Muscle layer of duodenum (tissue), 2 donors: Measurements from ENCODE around the gene TUBE1.

ENCODE experiments used
- H3K27ac ChIP-seq: one replicate; pipeline ENCODE4 v1.7.0; 2013; ENCODE audit warnings: mild to moderate bottlenecking, low read length
- H3K27me3 ChIP-seq: one replicate; pipeline ENCODE4 v1.7.0; 2013; ENCODE audit warnings: low read depth, mild to moderate bottlenecking, control low read depth, low read length
- H3K36me3 ChIP-seq, 2 donors: one replicate each; pipeline ENCODE4 v1.7.0; 2013; ENCODE audit warnings: low read length in 2 of 2, control low read depth in 1 of 2, mild to moderate bottlenecking in 1 of 2; ENCODE audit not compliant: insufficient read depth in 2 of 2, control insufficient read depth in 1 of 2
- H3K4me1 ChIP-seq, 2 donors: one replicate each; pipeline ENCODE4 v1.7.0; 2013; ENCODE audit warnings: low read length in 2 of 2, mild to moderate bottlenecking in 2 of 2, control low read depth in 1 of 2, moderate library complexity in 1 of 2; ENCODE audit not compliant: insufficient read depth in 2 of 2, control insufficient read depth in 1 of 2
- H3K4me3 ChIP-seq, 2 donors: one replicate each; pipeline ENCODE4 v1.7.0; 2013; ENCODE audit warnings: low read length in 2 of 2, low read depth in 1 of 2, mild to moderate bottlenecking in 1 of 2
- H3K9me3 ChIP-seq, 2 donors: one replicate each; pipeline ENCODE4 v1.7.0; 2013; ENCODE audit warnings: low read length in 2 of 2, control low read depth in 1 of 2, mild to moderate bottlenecking in 1 of 2; ENCODE audit not compliant: control insufficient read depth in 1 of 2
- donor health status: healthy.

TUBE1 gene

GRCh38 chr6:112033791-112034615, 53.3 kb downstream of the TUBE1 start:
- H3K9me3 ChIP-seq, result no peaks in the 10 kb centered on the region
- H3K36me3 ChIP-seq, result no peaks in the 10 kb centered on the region
- H3K27me3 ChIP-seq, result no peaks in the 10 kb centered on the region
- H3K4me1 ChIP-seq, result peaks cover 0 to 15% of the 10 kb centered on the region in 2 donors
- H3K27ac ChIP-seq, result no peak overlapping the region
- no peak overlapping the region for H3K4me3 ChIP-seq

DNA sequence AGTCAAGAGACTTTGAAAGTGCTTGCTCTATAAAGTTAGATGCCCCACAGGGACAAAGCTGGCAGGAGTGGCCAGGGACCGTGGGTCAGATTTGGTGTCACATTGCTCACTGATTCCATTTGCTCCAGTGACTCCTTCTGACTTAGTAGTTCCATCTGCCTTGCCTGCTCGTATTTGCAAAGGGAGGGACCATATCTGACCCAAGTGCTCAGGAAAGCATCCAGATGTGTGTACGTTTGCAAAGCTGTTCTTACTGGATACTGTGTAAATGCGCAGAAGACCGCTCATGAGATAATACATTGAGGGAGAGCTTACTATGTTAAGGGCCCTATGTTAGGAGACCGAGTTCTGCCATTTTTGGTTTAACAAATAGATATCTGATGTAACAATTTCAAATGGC, 54.6 kb downstream of the TUBE1 start:
- Histone ChIP-seq H3K4me1 (peaks cover 0 to 7% of the 10 kb centered on the region in 2 donors), H3K36me3 (no peaks in the 10 kb centered on the region), H3K9me3 (no peaks in the 10 kb centered on the region)

GRCh38 chr6:112031960-112032359, 55.3 kb downstream of the TUBE1 start:
- Histone ChIP-seq H3K36me3 (no peaks in the 10 kb centered on the region), H3K27ac (no peak overlapping the region), H3K4me3 (no peak overlapping the region), H3K9me3 (no peaks in the 10 kb centered on the region), H3K4me1 (peaks cover 0 to 4% of the 10 kb centered on the region in 2 donors), H3K27me3 (no peaks in the 10 kb centered on the region)

More for the DNA sequence above, 54.6 kb downstream of the TUBE1 start:
- H3K27ac ChIP-seq, result no peak overlapping the region
- H3K27me3 ChIP-seq, result no peaks in the 10 kb centered on the region
- no peak overlapping the region for H3K4me3 ChIP-seq

- H3K36me3 ChIP-seq, result no peaks in the 10 kb centered on the region
- no peak overlapping the region for H3K4me3 ChIP-seq
- H3K27me3 ChIP-seq, result no peaks in the 10 kb centered on the region
- H3K9me3 ChIP-seq, result no peaks in the 10 kb centered on the region
- H3K4me1 ChIP-seq, result peaks cover 0 to 4% of the 10 kb centered on the region in 2 donors
- no peak overlapping the region for H3K27ac ChIP-seq
Observed at GRCh38 chr6:112030961-112031660, 56.2 kb downstream of the TUBE1 start.

- H3K4me1 ChIP-seq, result peaks cover 0 to 4% of the 10 kb centered on the region in 2 donors
- H3K27me3 ChIP-seq, result no peaks in the 10 kb centered on the region
- H3K27ac ChIP-seq, result no peak overlapping the region
- no peak overlapping the region for H3K4me3 ChIP-seq
- no peaks in the 10 kb centered on the region for H3K9me3 ChIP-seq
- H3K36me3 ChIP-seq, result no peaks in the 10 kb centered on the region
Observed at GRCh38 chr6:112030206-112030960, 56.9 kb downstream of the TUBE1 start.

- no peaks in the 10 kb centered on the region for H3K36me3 ChIP-seq
- no peak overlapping the region for H3K27ac ChIP-seq
- H3K4me1 ChIP-seq, result peaks cover 0 to 4% of the 10 kb centered on the region in 2 donors
- H3K27me3 ChIP-seq, result no peaks in the 10 kb centered on the region
- no peaks in the 10 kb centered on the region for H3K9me3 ChIP-seq
- H3K4me3 ChIP-seq, result no peak overlapping the region
Observed at GRCh38 chr6:112029045-112029822, 58.0 kb downstream of the TUBE1 start.

GRCh38 chr6:112027942-112028674, 59.2 kb downstream of the TUBE1 start:
- Histone ChIP-seq H3K4me1 (peaks cover 0 to 4% of the 10 kb centered on the region in 2 donors), H3K27ac (no peak overlapping the region), H3K4me3 (no peak overlapping the region), H3K36me3 (no peaks in the 10 kb centered on the region), H3K27me3 (no peaks in the 10 kb centered on the region), H3K9me3 (no peaks in the 10 kb centered on the region)

DNA sequence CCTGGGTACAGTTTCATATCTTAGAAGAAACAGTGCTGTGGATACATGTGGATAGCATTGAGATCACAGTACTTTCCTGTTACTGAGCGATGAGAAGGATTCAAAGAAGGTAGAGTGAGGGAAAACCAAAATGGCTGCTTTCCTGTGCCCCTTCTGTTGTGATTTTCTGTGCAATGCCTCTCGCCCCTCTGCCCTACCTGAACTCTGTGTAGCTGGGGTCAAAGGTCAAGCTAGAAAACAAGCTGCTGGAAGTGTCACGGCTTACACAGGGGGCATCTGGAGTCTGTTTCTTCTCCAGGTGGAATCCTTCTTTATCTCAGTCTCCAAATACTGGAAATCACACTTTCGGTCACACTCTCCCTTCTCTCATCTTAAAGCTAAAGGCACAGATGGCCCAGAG, 60.3 kb downstream of the TUBE1 start:
- no peaks in the 10 kb centered on the region for H3K9me3 ChIP-seq
- no peak overlapping the region for H3K4me3 ChIP-seq
- H3K4me1 ChIP-seq, result peaks cover 0 to 5% of the 10 kb centered on the region in 2 donors
- H3K27me3 ChIP-seq, result no peaks in the 10 kb centered on the region
- no peaks in the 10 kb centered on the region for H3K36me3 ChIP-seq
- no peak overlapping the region for H3K27ac ChIP-seq

- no peaks in the 10 kb centered on the region for H3K9me3 ChIP-seq
Observed at GRCh38 chr6:112024464-112024863, 62.8 kb downstream of the TUBE1 start.

GRCh38 chr6:112022749-112023148, 64.5 kb downstream of the TUBE1 start:
- H3K27ac ChIP-seq, result no peak overlapping the region
- H3K27me3 ChIP-seq, result no peaks in the 10 kb centered on the region
- H3K4me1 ChIP-seq, result peaks cover 0 to 20% of the 10 kb centered on the region in 2 donors
- no peaks in the 10 kb centered on the region for H3K9me3 ChIP-seq
- H3K36me3 ChIP-seq, result no peaks in the 10 kb centered on the region
- no peak overlapping the region for H3K4me3 ChIP-seq

More at GRCh38 chr6:112024464-112024863, 62.8 kb downstream of the TUBE1 start:
- peaks cover 0 to 6% of the 10 kb centered on the region in 2 donors for H3K4me1 ChIP-seq
- no peaks in the 10 kb centered on the region for H3K27me3 ChIP-seq
- no peak overlapping the region for H3K27ac ChIP-seq
- H3K4me3 ChIP-seq, result no peak overlapping the region
- no peaks in the 10 kb centered on the region for H3K36me3 ChIP-seq
